ENCODE data around the gene NR1H4.

The NR1H4 gene

GRCh38 chr12:100512692-100513091, 39.0 kb downstream of the NR1H4 start:
- H3K27ac ChIP-seq (ENCODE audit: low read depth, low read length) = no peak overlapping the region
- no peaks in the 10 kb centered on the region for H3K9me3 ChIP-seq (ENCODE audit: control insufficient read depth, insufficient read depth, low read length)
- no peaks in the 10 kb centered on the region for H3K4me1 ChIP-seq (ENCODE audit: control insufficient read depth, insufficient read depth, low read length)
- no peak overlapping the region for H3K4me3 ChIP-seq (ENCODE audit: low read depth, low read length)
- no peak overlapping the region for H3K9ac ChIP-seq (ENCODE audit: low read depth, low read length)
- H3K27me3 ChIP-seq (ENCODE audit: control insufficient read depth, insufficient read depth, low read length) = no peaks in the 10 kb centered on the region
- H3K36me3 ChIP-seq (ENCODE audit: control insufficient read depth, insufficient read depth, low read length) = no peaks in the 10 kb centered on the region

- no peak overlapping the region for H3K9ac ChIP-seq (ENCODE audit: low read depth, low read length)
- H3K27ac ChIP-seq (ENCODE audit: low read depth, low read length) = no peak overlapping the region
- no peak overlapping the region for H3K4me3 ChIP-seq (ENCODE audit: low read depth, low read length)
- H3K27me3 ChIP-seq (ENCODE audit: control insufficient read depth, insufficient read depth, low read length) = no peaks in the 10 kb centered on the region
- no peaks in the 10 kb centered on the region for H3K36me3 ChIP-seq (ENCODE audit: control insufficient read depth, insufficient read depth, low read length)
- no peaks in the 10 kb centered on the region for H3K9me3 ChIP-seq (ENCODE audit: control insufficient read depth, insufficient read depth, low read length)
- no peaks in the 10 kb centered on the region for H3K4me1 ChIP-seq (ENCODE audit: control insufficient read depth, insufficient read depth, low read length)
Observed at GRCh38 chr12:100515968-100516367, 42.3 kb downstream of the NR1H4 start.

GRCh38 chr12:100518376-100518775, 44.7 kb downstream of the NR1H4 start:
- H3K4me1 ChIP-seq (ENCODE audit: control insufficient read depth, insufficient read depth, low read length) = no peaks in the 10 kb centered on the region
- no peak overlapping the region for H3K27ac ChIP-seq (ENCODE audit: low read depth, low read length)
- no peak overlapping the region for H3K4me3 ChIP-seq (ENCODE audit: low read depth, low read length)
- no peaks in the 10 kb centered on the region for H3K27me3 ChIP-seq (ENCODE audit: control insufficient read depth, insufficient read depth, low read length)
- H3K9ac ChIP-seq (ENCODE audit: low read depth, low read length) = no peak overlapping the region
- no peaks in the 10 kb centered on the region for H3K36me3 ChIP-seq (ENCODE audit: control insufficient read depth, insufficient read depth, low read length)
- no peaks in the 10 kb centered on the region for H3K9me3 ChIP-seq (ENCODE audit: control insufficient read depth, insufficient read depth, low read length)

- Histone ChIP-seq H3K27me3 (ENCODE audit: control insufficient read depth, insufficient read depth, low read length) (no peaks in the 10 kb centered on the region), H3K36me3 (ENCODE audit: control insufficient read depth, insufficient read depth, low read length) (no peaks in the 10 kb centered on the region), H3K9ac (ENCODE audit: low read depth, low read length) (no peak overlapping the region), H3K27ac (ENCODE audit: low read depth, low read length) (no peak overlapping the region), H3K4me1 (ENCODE audit: control insufficient read depth, insufficient read depth, low read length) (no peaks in the 10 kb centered on the region), H3K4me3 (ENCODE audit: low read depth, low read length) (no peak overlapping the region), H3K9me3 (ENCODE audit: control insufficient read depth, insufficient read depth, low read length) (no peaks in the 10 kb centered on the region)
Observed at GRCh38 chr12:100520048-100520769, 46.5 kb downstream of the NR1H4 start.

GRCh38 chr12:100521958-100522357, 48.3 kb downstream of the NR1H4 start:
- Histone ChIP-seq H3K4me3 (ENCODE audit: low read depth, low read length) (no peak overlapping the region), H3K9me3 (ENCODE audit: control insufficient read depth, insufficient read depth, low read length) (no peaks in the 10 kb centered on the region), H3K9ac (ENCODE audit: low read depth, low read length) (no peak overlapping the region), H3K36me3 (ENCODE audit: control insufficient read depth, insufficient read depth, low read length) (no peaks in the 10 kb centered on the region), H3K27ac (ENCODE audit: low read depth, low read length) (no peak overlapping the region), H3K27me3 (ENCODE audit: control insufficient read depth, insufficient read depth, low read length) (no peaks in the 10 kb centered on the region), H3K4me1 (ENCODE audit: control insufficient read depth, insufficient read depth, low read length) (no peaks in the 10 kb centered on the region)

- H3K4me1 ChIP-seq (ENCODE audit: control insufficient read depth, insufficient read depth, low read length) = peaks cover 17% of the 10 kb centered on the region
- H3K27ac ChIP-seq (ENCODE audit: low read depth, low read length) = no peak overlapping the region
- no peak overlapping the region for H3K4me3 ChIP-seq (ENCODE audit: low read depth, low read length)
- no peaks in the 10 kb centered on the region for H3K27me3 ChIP-seq (ENCODE audit: control insufficient read depth, insufficient read depth, low read length)
- H3K36me3 ChIP-seq (ENCODE audit: control insufficient read depth, insufficient read depth, low read length) = no peaks in the 10 kb centered on the region
- H3K9me3 ChIP-seq (ENCODE audit: control insufficient read depth, insufficient read depth, low read length) = no peaks in the 10 kb centered on the region
- no peak overlapping the region for H3K9ac ChIP-seq (ENCODE audit: low read depth, low read length)
Observed at GRCh38 chr12:100528034-100528433, 54.4 kb downstream of the NR1H4 start.

- Histone ChIP-seq H3K27ac (ENCODE audit: low read depth, low read length) (no peak overlapping the region), H3K9ac (ENCODE audit: low read depth, low read length) (no peak overlapping the region), H3K4me3 (ENCODE audit: low read depth, low read length) (no peak overlapping the region), H3K27me3 (ENCODE audit: control insufficient read depth, insufficient read depth, low read length) (no peaks in the 10 kb centered on the region), H3K4me1 (ENCODE audit: control insufficient read depth, insufficient read depth, low read length) (peaks cover 17% of the 10 kb centered on the region), H3K36me3 (ENCODE audit: control insufficient read depth, insufficient read depth, low read length) (no peaks in the 10 kb centered on the region), H3K9me3 (ENCODE audit: control insufficient read depth, insufficient read depth, low read length) (no peaks in the 10 kb centered on the region)
Observed at GRCh38 chr12:100528471-100529127, 54.9 kb downstream of the NR1H4 start.

- no peak overlapping the region for H3K4me3 ChIP-seq (ENCODE audit: low read depth, low read length)
- H3K9ac ChIP-seq (ENCODE audit: low read depth, low read length) = no peak overlapping the region
- H3K27ac ChIP-seq (ENCODE audit: low read depth, low read length) = no peak overlapping the region
- H3K36me3 ChIP-seq (ENCODE audit: control insufficient read depth, insufficient read depth, low read length) = no peaks in the 10 kb centered on the region
- no peaks in the 10 kb centered on the region for H3K27me3 ChIP-seq (ENCODE audit: control insufficient read depth, insufficient read depth, low read length)
- H3K9me3 ChIP-seq (ENCODE audit: control insufficient read depth, insufficient read depth, low read length) = no peaks in the 10 kb centered on the region
- peaks cover 17% of the 10 kb centered on the region for H3K4me1 ChIP-seq (ENCODE audit: control insufficient read depth, insufficient read depth, low read length)
Observed at GRCh38 chr12:100529756-100530350, 56.2 kb downstream of the NR1H4 start.

- Histone ChIP-seq H3K9me3 (ENCODE audit: control insufficient read depth, insufficient read depth, low read length) (no peaks in the 10 kb centered on the region), H3K27ac (ENCODE audit: low read depth, low read length) (no peak overlapping the region), H3K36me3 (ENCODE audit: control insufficient read depth, insufficient read depth, low read length) (no peaks in the 10 kb centered on the region), H3K9ac (ENCODE audit: low read depth, low read length) (no peak overlapping the region), H3K4me1 (ENCODE audit: control insufficient read depth, insufficient read depth, low read length) (peaks cover 12% of the 10 kb centered on the region), H3K4me3 (ENCODE audit: low read depth, low read length) (no peak overlapping the region), H3K27me3 (ENCODE audit: control insufficient read depth, insufficient read depth, low read length) (no peaks in the 10 kb centered on the region)
Observed at GRCh38 chr12:100533376-100533775, 59.7 kb downstream of the NR1H4 start.

GRCh38 chr12:100534625-100535227, 61.1 kb downstream of the NR1H4 start:
- Histone ChIP-seq H3K27me3 (ENCODE audit: control insufficient read depth, insufficient read depth, low read length) (no peaks in the 10 kb centered on the region), H3K4me3 (ENCODE audit: low read depth, low read length) (no peak overlapping the region), H3K27ac (ENCODE audit: low read depth, low read length) (no peak overlapping the region), H3K4me1 (ENCODE audit: control insufficient read depth, insufficient read depth, low read length) (no peaks in the 10 kb centered on the region), H3K9ac (ENCODE audit: low read depth, low read length) (no peak overlapping the region), H3K36me3 (ENCODE audit: control insufficient read depth, insufficient read depth, low read length) (no peaks in the 10 kb centered on the region), H3K9me3 (ENCODE audit: control insufficient read depth, insufficient read depth, low read length) (no peaks in the 10 kb centered on the region)

- Histone ChIP-seq H3K9ac (ENCODE audit: low read depth, low read length) (no peak overlapping the region), H3K27me3 (ENCODE audit: control insufficient read depth, insufficient read depth, low read length) (no peaks in the 10 kb centered on the region), H3K4me1 (ENCODE audit: control insufficient read depth, insufficient read depth, low read length) (no peaks in the 10 kb centered on the region), H3K4me3 (ENCODE audit: low read depth, low read length) (no peak overlapping the region), H3K27ac (ENCODE audit: low read depth, low read length) (no peak overlapping the region), H3K36me3 (ENCODE audit: control insufficient read depth, insufficient read depth, low read length) (no peaks in the 10 kb centered on the region), H3K9me3 (ENCODE audit: control insufficient read depth, insufficient read depth, low read length) (no peaks in the 10 kb centered on the region)
Observed at GRCh38 chr12:100539202-100539601, 65.5 kb downstream of the NR1H4 start.

Data from HUES48 (cell line).